Fibroblast of villous mesenchyme (primary cell): ENCODE data around the gene ABCB6. TPM values are rescaled to one million over a fixed set of nuclear protein-coding genes. Genes with fewer than 3 reads are reported as not detected.

ENCODE experiments used
- DNase-seq: peaks from one replicate; pipeline ENCODE4 v3.0.0-alpha.2; 2010; ENCODE audit warnings: low read depth
- H3K4me3 ChIP-seq: 2 replicates; pipeline ENCODE4 v1.5.1; 2011; ENCODE audit warnings: low read depth, mild to moderate bottlenecking, low read length
- CTCF ChIP-seq: IDR thresholded peaks from 2 replicates; pipeline ENCODE4 v1.5.1; 2012; ENCODE audit warnings: low read depth, mild to moderate bottlenecking, low read length; ENCODE audit not compliant: insufficient read depth
- total RNA-seq: library from RNA; depleted of rRNA; stranded (reverse); fragments of >200 nt; gene quantifications from 2 replicates; pipeline ENCODE4 v1.2.3, GENCODE V29; 2012

The ABCB6 gene
- total RNA-seq, 1 donor, result 31.1 TPM

GRCh38 chr2:219172231-219173154, 46.3 kb downstream of the ABCB6 start:
- TF ChIP-seq CTCF, result no peak
- H3K4me3 ChIP-seq, result no peak overlapping the region
- DNase-seq, result no peak

- no peak overlapping the region for H3K4me3 ChIP-seq
- peak; percentile 82 for TF ChIP-seq CTCF
- DNase-seq, result peak; percentile 89
These were observed 47.5 kb downstream of the ABCB6 start for GRCh38 chr2:219171231-219171651.

- no peak for DNase-seq
- no peak for TF ChIP-seq CTCF
- H3K4me3 ChIP-seq, result no peak within 1 kb of the TSS
These were observed 48.7 kb downstream of the ABCB6 start, which contains the start of gene SLC23A3 for GRCh38 chr2:219169930-219170654. SLC23A3 (minus strand) TSS chr2:219170029; CDS start chr2:219169984, 45 bp downstream.

GRCh38 chr2:219168932-219169331, 49.8 kb downstream of the ABCB6 start:
- no peak for DNase-seq
- no peak overlapping the region for H3K4me3 ChIP-seq
- no peak for TF ChIP-seq CTCF

GRCh38 chr2:219168526-219168925, 50.2 kb downstream of the ABCB6 start:
- no peak for TF ChIP-seq CTCF
- no peak overlapping the region for H3K4me3 ChIP-seq
- no peak for DNase-seq

GRCh38 chr2:219167997-219168396, 50.8 kb downstream of the ABCB6 start:
- no peak for TF ChIP-seq CTCF
- no peak for DNase-seq
- H3K4me3 ChIP-seq, result no peak overlapping the region
